DMS53 treated with DMSO at 0.1 percent for 48 hours (cell line): ENCODE measurements around the gene CACNB2.
A peak's percentile ranks its signal among the peaks of the same experiment; 100 is the strongest.

Experiments
- DNase-seq: peaks from one replicate; lab custom pipeline; 2025; ENCODE audit not compliant: unreplicated experiment; lab: John Stamatoyannopoulos, UW

Gene CACNB2

GRCh38 chr10:18328941-18329340 lies 188.7 kb downstream of the CACNB2 start:
- no peak for DNase-seq

DNA sequence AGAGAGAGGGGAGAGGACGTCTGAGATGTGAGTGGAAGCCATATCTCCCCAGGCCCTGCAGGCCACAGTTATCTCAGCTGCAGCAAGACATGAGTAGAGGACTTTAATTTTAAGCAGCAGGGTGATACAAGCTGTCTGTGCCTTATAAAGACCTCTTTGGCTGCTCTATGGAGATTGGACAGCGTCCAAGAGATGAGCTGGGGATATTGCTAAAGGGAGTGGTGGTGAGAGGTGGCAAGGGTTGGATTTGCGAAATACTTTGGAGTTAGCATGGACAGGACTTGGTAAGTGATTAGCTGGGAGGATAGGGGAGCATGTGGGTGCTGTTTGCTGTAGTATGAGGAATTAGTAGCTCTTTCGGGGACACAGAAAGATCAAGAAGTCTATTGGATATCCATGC lies 191.8 kb downstream of the CACNB2 start:
- DNase-seq = no peak

GRCh38 chr10:18332484-18332883 lies 192.3 kb downstream of the CACNB2 start:
- DNase-seq = no peak

DNA sequence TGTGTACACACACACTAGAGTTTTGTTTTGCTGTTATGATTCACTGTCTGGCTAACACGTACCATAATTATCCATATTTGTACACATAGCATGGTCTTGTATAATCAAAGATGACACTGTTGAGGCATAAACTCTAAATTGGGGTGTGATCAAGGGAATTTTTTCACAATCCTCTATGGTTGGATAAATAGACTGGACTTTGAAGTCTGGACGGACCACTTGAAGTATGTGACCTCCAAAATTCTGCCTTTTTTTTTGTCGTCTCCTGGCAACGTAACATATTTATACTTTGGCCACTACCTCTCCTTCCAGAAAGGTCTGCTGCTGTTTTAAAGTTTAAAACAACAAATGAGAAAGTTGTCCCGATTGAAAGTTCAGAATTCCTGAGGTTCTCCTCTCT lies 193.4 kb downstream of the CACNB2 start:
- DNase-seq = no peak

DNA sequence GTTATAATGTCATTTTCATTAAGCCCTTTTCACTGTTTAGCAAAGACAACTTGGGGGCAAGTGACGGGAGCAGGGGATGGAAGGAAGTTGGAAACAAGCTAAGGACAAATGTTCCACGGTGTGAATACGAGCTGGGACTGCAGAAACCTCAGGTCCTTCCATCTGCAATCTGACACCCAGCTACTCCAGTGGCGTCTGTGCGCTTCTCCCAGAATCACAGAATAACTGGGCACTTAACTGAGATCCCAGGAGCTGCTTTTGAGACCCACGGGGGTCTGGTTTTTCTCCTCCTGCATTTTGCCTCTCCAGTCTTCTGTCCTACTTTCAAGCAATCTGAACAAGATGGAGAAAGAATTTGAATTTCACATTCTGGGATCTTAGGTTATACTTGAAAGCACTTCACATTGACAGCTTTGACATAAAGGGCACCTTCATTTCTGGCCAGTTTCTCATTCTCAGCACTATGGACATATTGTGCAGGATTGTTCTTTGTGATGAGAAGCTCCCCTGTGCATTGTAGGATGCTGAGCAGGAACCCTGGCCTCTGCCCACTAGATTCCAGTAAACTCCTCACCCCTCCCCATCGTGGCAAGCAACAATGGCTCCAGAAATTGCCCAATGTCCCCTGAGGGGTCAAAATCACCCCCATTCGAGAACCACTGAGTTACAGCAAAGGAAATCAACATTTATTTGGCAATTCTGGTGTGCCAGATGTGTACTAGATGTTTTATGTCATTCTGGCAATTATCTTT lies 194.1 kb downstream of the CACNB2 start:
- DNase-seq = no peak

- no peak for DNase-seq
Observed at GRCh38 chr10:18340496-18341051, 200.3 kb downstream of the CACNB2 start.

GRCh38 chr10:18341055-18341454 lies 200.8 kb downstream of the CACNB2 start:
- no peak for DNase-seq

DNA sequence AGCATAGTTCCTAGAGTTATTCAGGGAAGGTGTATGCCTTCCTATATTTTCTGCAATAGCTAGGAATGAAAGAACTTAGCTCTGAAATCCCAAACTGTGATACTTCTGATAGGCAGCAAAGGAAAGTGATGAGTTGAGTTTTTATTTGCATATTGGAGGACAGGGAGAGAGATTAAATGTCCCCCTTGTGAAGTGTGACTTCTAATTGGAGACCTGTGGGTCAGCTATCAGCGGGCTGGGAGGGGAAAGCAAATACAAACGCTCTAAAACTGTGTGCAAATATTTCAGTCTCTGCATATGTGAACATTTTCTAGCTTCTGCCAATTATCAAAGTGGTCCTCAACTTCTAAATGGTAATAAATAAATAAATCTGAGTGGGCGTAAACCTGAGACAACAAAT lies 203.3 kb downstream of the CACNB2 start:
- no peak for DNase-seq

GRCh38 chr10:18345308-18345707 lies 205.1 kb downstream of the CACNB2 start:
- DNase-seq = no peak

GRCh38 chr10:18350340-18350739 lies 210.1 kb downstream of the CACNB2 start:
- no peak for DNase-seq

DNA sequence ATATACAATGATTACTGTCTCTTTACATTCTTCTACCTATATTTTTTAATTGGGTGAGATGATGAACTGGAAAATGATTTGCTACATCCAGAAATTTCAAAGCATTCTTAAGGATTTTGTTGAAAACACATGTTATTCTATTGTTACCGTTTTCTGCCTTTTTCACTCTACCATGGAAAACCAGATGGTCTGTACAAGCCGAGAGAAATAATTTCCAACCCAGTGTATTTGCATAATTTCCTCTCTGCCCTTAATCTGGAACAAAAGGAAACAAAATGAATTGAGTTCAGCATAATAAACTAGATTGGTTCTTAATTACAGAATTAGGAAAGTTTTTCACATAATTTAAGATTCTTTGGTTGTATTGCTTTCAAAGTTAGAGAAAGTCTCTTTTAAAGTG lies 211.2 kb downstream of the CACNB2 start:
- no peak for DNase-seq

DNA sequence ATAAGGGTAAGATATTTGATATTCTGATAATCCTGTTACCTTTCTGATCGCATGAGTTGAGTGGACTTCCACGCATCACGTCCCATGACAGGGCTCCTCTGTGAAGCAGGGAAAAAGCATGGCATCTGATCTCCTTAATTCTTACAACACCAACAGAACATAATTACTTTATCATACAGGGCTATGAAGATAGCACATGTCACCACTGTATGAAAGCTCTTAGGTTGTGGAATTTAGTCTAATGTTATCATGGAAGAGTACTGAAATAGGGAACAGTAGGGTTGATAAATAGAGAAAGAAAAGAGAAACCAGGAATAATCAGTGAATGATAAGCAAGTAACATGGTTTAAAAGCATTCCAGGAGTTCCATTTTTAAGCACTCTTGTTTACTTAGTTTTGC lies 212.0 kb downstream of the CACNB2 start:
- DNase-seq = no peak

DNA sequence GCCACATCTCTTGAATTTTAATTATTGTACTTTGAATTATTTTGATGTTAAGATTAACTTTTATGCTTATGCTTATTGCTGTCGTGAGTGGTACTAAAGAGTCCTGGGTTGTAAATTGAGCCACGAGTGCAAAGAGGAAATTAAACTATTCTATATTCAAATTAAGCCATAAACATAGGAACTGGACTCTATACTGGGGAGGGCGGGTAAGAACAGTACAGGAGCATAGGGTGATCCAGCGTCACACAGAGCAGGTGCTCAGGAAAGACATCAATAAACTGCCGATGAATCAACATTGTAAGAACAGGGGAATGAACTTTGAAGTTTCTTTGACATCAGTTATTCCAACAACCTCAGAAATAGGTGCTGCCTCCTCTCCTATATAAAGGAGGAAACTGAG lies 219.6 kb downstream of the CACNB2 start:
- no peak for DNase-seq

GRCh38 chr10:18362892-18363291 lies 222.7 kb downstream of the CACNB2 start:
- no peak for DNase-seq

GRCh38 chr10:18364987-18365775 lies 225.0 kb downstream of the CACNB2 start:
- no peak for DNase-seq

DNA sequence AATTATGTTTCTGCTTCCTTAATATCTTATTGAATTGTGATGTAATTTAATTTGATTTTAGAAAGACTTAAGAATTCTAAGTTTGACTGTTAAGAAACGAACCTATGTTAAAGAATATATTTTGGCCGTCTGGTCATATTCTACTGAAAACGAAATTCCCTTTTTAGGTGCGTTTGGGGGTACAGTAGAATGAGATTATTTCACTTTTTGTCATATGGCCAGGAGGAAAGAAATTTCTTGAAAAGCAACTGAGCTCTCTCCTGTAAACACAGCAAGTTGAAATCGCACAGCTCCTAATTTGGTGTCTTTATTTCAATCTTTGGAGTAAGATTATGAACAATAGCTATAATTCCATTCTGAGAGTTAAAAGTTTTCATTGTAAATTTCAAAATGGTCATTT lies 227.6 kb downstream of the CACNB2 start:
- no peak for DNase-seq

DNA sequence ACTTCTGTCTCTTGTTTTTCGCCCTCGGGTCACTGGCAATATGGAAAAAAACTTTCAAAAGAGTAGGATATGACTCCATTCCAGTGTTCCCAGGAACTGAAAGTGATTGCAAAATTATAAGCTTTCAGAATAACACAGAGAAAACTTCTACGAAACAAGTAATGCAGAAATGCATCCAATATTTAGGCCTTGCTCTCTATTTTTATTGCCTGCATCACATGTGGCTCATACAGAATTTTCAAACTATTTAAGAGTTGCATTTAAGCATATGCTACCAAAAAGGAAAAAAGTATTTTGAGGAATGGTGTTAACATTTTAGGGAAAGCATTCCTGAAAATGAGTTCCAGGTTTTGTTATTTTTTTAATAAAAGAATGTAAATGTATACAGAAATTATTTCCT lies 228.0 kb downstream of the CACNB2 start:
- no peak for DNase-seq

DNA sequence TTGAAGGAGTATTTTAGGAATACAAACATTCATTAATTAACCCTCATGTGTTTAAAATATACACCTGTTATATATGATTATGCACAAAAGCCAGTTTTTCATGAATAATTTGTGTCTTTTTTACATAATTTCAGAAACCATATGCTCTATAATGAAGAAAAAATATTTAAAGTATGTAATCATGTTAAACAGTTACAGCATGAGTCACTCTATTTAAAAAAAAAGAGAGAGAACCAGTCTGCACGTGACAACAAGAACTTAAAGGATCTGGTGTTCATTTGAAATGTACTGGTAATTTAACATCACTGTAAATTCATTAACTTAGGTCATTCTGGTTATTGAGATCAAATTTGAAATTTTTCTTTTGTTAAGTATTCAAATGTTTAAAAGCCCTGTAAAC lies 228.5 kb downstream of the CACNB2 start:
- peak; percentile 28 for DNase-seq

DNA sequence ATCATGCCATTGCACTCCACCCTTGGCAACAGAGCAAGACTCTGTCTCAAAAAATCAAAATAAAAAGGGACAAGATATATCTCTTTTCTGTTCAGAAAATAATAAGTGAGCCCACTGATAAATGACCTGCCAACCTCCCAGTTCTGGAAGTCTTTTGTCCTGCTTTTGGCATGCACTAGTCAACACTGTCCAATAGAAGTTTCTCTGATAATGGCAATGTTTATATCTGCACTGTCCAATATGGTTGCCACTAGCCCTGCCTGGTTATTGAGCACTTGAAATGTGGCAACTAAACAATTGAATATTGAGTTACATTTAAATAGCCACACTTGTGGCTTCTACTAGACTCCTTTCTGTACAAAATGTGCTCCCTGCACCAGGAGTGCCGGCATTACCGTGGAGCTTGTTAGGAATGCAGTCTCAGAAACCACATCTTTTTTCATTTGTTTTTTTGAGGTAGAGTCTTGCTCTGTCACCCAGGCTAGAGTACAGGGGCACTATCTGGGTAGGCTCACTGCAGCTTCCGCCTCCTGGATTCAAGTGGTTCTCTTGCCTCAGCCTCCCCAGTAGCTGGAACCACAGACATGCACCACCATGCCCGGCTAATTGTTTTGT lies 229.7 kb downstream of the CACNB2 start:
- no peak for DNase-seq

DNA sequence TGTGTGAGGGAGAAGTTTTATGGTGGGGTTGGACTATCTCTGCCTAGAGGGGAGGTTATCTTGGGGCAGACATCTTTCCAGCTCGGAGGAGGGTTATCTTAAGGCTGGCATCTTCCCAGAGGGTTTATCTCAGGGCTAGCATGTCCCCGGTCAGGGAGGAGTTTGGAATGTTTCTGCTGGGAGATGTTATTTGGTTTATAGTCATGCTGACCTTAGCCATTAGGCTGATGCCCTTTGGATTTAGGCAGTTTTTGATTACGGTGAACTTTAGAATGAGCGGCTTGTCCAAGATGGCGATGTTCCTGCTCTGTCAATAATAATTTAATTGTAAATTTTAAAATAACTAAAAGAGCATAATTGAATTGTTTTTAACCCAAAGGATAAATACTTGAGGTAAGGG lies 236.4 kb downstream of the CACNB2 start:
- DNase-seq = no peak

DNA sequence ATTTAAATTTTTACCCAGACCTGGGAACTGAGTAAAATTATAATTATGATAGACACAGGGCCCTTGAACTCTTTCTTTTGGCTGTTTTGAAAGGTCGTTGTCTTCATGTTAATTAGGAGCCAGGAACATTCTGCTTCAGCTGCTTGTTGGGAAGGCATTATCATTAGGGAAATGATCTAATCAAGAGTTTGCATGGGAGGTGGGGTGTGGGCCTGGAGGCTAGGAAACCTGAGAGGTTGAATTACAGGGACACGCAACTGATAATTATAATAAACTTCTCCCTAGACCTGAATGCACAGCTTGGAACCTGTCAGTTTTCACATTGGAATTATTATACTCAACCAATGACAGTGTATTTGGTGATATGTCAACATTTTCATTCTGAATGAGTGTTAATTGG lies 237.7 kb downstream of the CACNB2 start:
- no peak for DNase-seq

DNA sequence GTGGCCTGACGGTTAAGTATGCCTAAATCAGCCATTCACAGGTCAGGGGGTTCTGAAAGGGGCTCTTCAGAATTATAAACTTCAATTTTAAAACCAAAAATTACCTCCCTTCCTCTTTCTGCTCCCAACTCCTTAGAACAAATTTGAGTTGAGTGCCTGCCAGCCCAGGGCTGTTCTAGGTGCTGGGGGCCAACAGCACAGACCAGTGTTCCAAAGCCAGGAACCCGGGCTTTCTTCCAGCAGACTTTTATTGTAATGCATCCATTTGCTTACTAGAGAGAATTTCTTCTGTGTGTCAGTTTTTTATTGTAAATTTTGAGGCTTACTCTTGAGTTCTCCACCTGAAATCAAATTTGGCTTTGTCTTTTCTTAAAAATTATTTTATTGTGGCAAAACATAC lies 238.5 kb downstream of the CACNB2 start:
- no peak for DNase-seq
